H1 (cell line): ENCODE results near the gene NAE1. TPM values are rescaled to one million over a fixed set of nuclear protein-coding genes. Genes with fewer than 3 reads are reported as not detected.

Experiments used
- CTCF ChIA-PET: fragments of 300-600 bp; sonication (Branson Sonifier 250); formaldehyde crosslinking; loops from one replicate; lab custom pipeline; 2021; ENCODE audit not compliant: partially characterized antibody; lab: Charles Lee
- POLR2A ChIA-PET: fragments of 300-600 bp; sonication (Branson Sonifier 250); formaldehyde crosslinking; loops from one replicate; lab custom pipeline; 2021; ENCODE audit warnings: inconsistent platforms; ENCODE audit not compliant: partially characterized antibody; lab: Charles Lee
- DNase-seq, 2 experiments: peaks; one replicate each; pipeline versions ENCODE4 v3.0.0 to v3.0.0-alpha.2; 2010 to 2022; ENCODE audit warnings: low spot score in 2 of 2, low read depth in 1 of 2, mixed read lengths in 1 of 2
- FAIRE-seq: peaks from 2 replicates; lab custom pipeline; 2011; peaks lifted over from hg19 to GRCh38; lab: Jason Lieb, UNC
- H2AFZ ChIP-seq: 2 replicates; pipeline ENCODE4 v1.8.1; 2012; ENCODE audit warnings: low read length, inconsistent platforms
- H2AK5ac ChIP-seq: 2 replicates; pipeline ENCODE4 v1.6.1; 2013; ENCODE audit warnings: low read depth, low read length
- H2BK120ac ChIP-seq: replicated peaks from 2 replicates; pipeline ENCODE3; 2013; ENCODE audit warnings: low read depth, low read length, inconsistent platforms
- H2BK12ac ChIP-seq: 2 replicates; pipeline ENCODE4 v1.6.1; 2013; ENCODE audit warnings: low read depth, low read length
- H2BK15ac ChIP-seq: 2 replicates; pipeline ENCODE4 v1.6.1; 2013; ENCODE audit warnings: low read length
- H2BK20ac ChIP-seq: 2 replicates; pipeline ENCODE4 v1.6.1; 2013; ENCODE audit warnings: low read length
- H2BK5ac ChIP-seq: 2 replicates; pipeline ENCODE4 v1.6.1; 2013; ENCODE audit warnings: low read depth, low read length
- H3K14ac ChIP-seq: 2 replicates; pipeline ENCODE4 v1.6.1; 2013; ENCODE audit warnings: inconsistent platforms; ENCODE audit not compliant: insufficient read length
- H3K18ac ChIP-seq: 2 replicates; pipeline ENCODE4 v1.6.1; 2013; ENCODE audit warnings: low read length; ENCODE audit errors: extremely low read depth
- H3K23ac ChIP-seq: 2 replicates; pipeline ENCODE4 v1.6.1; 2013; ENCODE audit warnings: inconsistent platforms; ENCODE audit not compliant: insufficient read length
- H3K23me2 ChIP-seq: 2 replicates; pipeline ENCODE4 v1.6.1; 2013; ENCODE audit warnings: low read depth, low read length
- H3K27ac ChIP-seq: 2 replicates; pipeline ENCODE4 v1.6.1; 2011; ENCODE audit warnings: low read depth, low read length, inconsistent platforms
- H3K27me3 ChIP-seq, 4 experiments: replicated peaks in 1 of 4; 1 replicate in 1 of 4; 2 replicates in 3 of 4; pipeline versions ENCODE4 v1.6.1 to v1.8.1; 2011 to 2013; ENCODE audit warnings: low read length in 3 of 4, mild to moderate bottlenecking in 3 of 4, inconsistent platforms in 2 of 4, mixed read lengths in 2 of 4, moderate library complexity in 1 of 4; ENCODE audit not compliant: control insufficient read depth in 3 of 4, insufficient read depth in 3 of 4; ENCODE audit errors: extremely low read depth in 1 of 4
- H3K36me3 ChIP-seq, 4 experiments: 2 replicates each; pipeline versions ENCODE4 v1.6.1 to v1.8.1; 2011 to 2013; ENCODE audit warnings: mild to moderate bottlenecking in 4 of 4, low read length in 3 of 4, moderate library complexity in 2 of 4, control low read depth in 1 of 4, inconsistent platforms in 1 of 4; ENCODE audit not compliant: insufficient read depth in 4 of 4, control insufficient read depth in 2 of 4
- H3K4ac ChIP-seq: replicated peaks from 2 replicates; pipeline ENCODE3; 2013; ENCODE audit warnings: low read length, low read depth, mixed read lengths, inconsistent platforms; ENCODE audit not compliant: insufficient read length
- H3K4me1 ChIP-seq, 4 experiments: replicated peaks in 1 of 4; 1 replicate in 1 of 4; 2 replicates in 3 of 4; pipeline versions ENCODE4 v1.6.1 to v1.8.1; 2011 to 2013; ENCODE audit warnings: low read length in 3 of 4, inconsistent platforms in 2 of 4, mixed read lengths in 1 of 4; ENCODE audit not compliant: insufficient read depth in 4 of 4, control insufficient read depth in 3 of 4
- H3K4me2 ChIP-seq, 2 experiments: 2 replicates each; pipeline versions ENCODE4 v1.6.1 to v1.8.1; 2011 to 2013; ENCODE audit warnings: low read depth in 2 of 2, low read length in 2 of 2, control low read depth in 1 of 2, inconsistent platforms in 1 of 2, mild to moderate bottlenecking in 1 of 2; ENCODE audit not compliant: insufficient read depth in 1 of 2
- H3K4me3 ChIP-seq, 4 experiments: fragments of 200-600, 300-600 bp in 1 of 4; sonication (generic), shearing (Covaris generic), sonication (Bioruptor Twin) in 1 of 4; 2 replicates each; pipeline versions ENCODE4 v1.5.1 to v1.8.1; 2011 to 2016; ENCODE audit warnings: low read length in 4 of 4, low read depth in 3 of 4, control low read depth in 2 of 4, inconsistent platforms in 2 of 4, mild to moderate bottlenecking in 2 of 4, mixed read lengths in 1 of 4, moderate library complexity in 1 of 4; ENCODE audit not compliant: insufficient read depth in 2 of 4; ENCODE audit errors: extremely low read depth in 1 of 4
- H3K56ac ChIP-seq: replicated peaks from 2 replicates; pipeline ENCODE3; 2013; ENCODE audit warnings: low read depth, mild to moderate bottlenecking, mixed read lengths, low read length, inconsistent platforms; ENCODE audit not compliant: insufficient read length
- H3K79me1 ChIP-seq: 2 replicates; pipeline ENCODE4 v1.6.1; 2013; ENCODE audit warnings: low read depth, low read length, control low read depth
- H3K79me2 ChIP-seq, 2 experiments: 2 replicates each; pipeline versions ENCODE4 v1.6.1 to v1.8.1; 2012 to 2013; ENCODE audit warnings: low read length in 2 of 2, mild to moderate bottlenecking in 2 of 2, inconsistent platforms in 1 of 2; ENCODE audit not compliant: insufficient read depth in 2 of 2, control insufficient read depth in 1 of 2
- H3K9ac ChIP-seq, 4 experiments: replicated peaks in 1 of 4; 1 replicate in 1 of 4; 2 replicates in 3 of 4; pipeline versions ENCODE4 v1.6.1 to v1.8.1; 2011 to 2013; ENCODE audit warnings: low read depth in 3 of 4, low read length in 3 of 4, control low read depth in 2 of 4, mild to moderate bottlenecking in 2 of 4, moderate library complexity in 2 of 4, inconsistent platforms in 1 of 4; ENCODE audit errors: extremely low read depth in 1 of 4
- H3K9me3 ChIP-seq, 2 experiments: 2 replicates each; pipeline versions ENCODE4 v1.6.1 to v1.8.1; 2012 to 2013; ENCODE audit warnings: mild to moderate bottlenecking in 2 of 2, moderate library complexity in 2 of 2, control low read depth in 1 of 2, inconsistent platforms in 1 of 2, low read depth in 1 of 2, low read length in 1 of 2, mixed read lengths in 1 of 2; ENCODE audit not compliant: insufficient read depth in 2 of 2
- H4K20me1 ChIP-seq, 2 experiments: replicated peaks in 1 of 2; 2 replicates each; pipeline versions ENCODE3 to v1.8.1; 2011 to 2013; ENCODE audit warnings: inconsistent platforms in 2 of 2, low read length in 2 of 2, mild to moderate bottlenecking in 1 of 2; ENCODE audit not compliant: insufficient read depth in 2 of 2, control insufficient read depth in 1 of 2
- H4K5ac ChIP-seq: 2 replicates; pipeline ENCODE4 v1.6.1; 2013; ENCODE audit warnings: low read length, low read depth, mixed read lengths, inconsistent platforms; ENCODE audit not compliant: insufficient read length
- H4K8ac ChIP-seq: 2 replicates; pipeline ENCODE4 v1.8.0; 2013; ENCODE audit warnings: mild to moderate bottlenecking, moderate library complexity, low read length, inconsistent platforms; ENCODE audit not compliant: insufficient read depth; ENCODE audit errors: extremely low read depth
- H4K91ac ChIP-seq: replicated peaks from 2 replicates; pipeline ENCODE3; 2013; ENCODE audit warnings: low read length, mixed read lengths, inconsistent platforms; ENCODE audit not compliant: insufficient read length
- BACH1 ChIP-seq: IDR thresholded peaks from 2 replicates; pipeline ENCODE4 v1.6.1; 2012; ENCODE audit warnings: low read length, improper control_type of control experiment
- CTBP2 ChIP-seq: IDR thresholded peaks from 2 replicates; pipeline ENCODE4 v1.7.0; 2011; ENCODE audit warnings: borderline replicate concordance, mild to moderate bottlenecking, moderate library complexity, mixed read lengths, low read length; ENCODE audit not compliant: insufficient read depth, insufficient read length
- POLR2AphosphoS5 ChIP-seq: IDR thresholded peaks from 2 replicates; pipeline ENCODE4 v1.6.1; 2011; ENCODE audit warnings: low read depth, low read length
- POU5F1 ChIP-seq: IDR thresholded peaks from 2 replicates; pipeline ENCODE4 v1.6.1; 2011; ENCODE audit warnings: low read depth, mild to moderate bottlenecking, low read length, moderate library complexity
- RAD21 ChIP-seq, 2 experiments: IDR thresholded peaks in 1 of 2; conservative IDR thresholded peaks in 1 of 2; 2 replicates each; pipeline ENCODE4 v1.6.1; 2011; ENCODE audit warnings: low read depth in 2 of 2, low read length in 2 of 2, improper control_type of control experiment in 1 of 2, inconsistent platforms in 1 of 2, mild to moderate bottlenecking in 1 of 2, moderate library complexity in 1 of 2
- SIX5 ChIP-seq: IDR thresholded peaks from 2 replicates; pipeline ENCODE4 v1.6.1; 2011; ENCODE audit warnings: mild to moderate bottlenecking, low read depth, low read length
- TBP ChIP-seq: IDR thresholded peaks from 2 replicates; pipeline ENCODE4 v1.6.1; 2011; ENCODE audit warnings: low read depth, low read length, improper control_type of control experiment
- TCF12 ChIP-seq: IDR thresholded peaks from 2 replicates; pipeline ENCODE4 v1.6.1; 2011; ENCODE audit warnings: low read depth, mild to moderate bottlenecking, low read length
- WGBS, 2 experiments: shearing (Covaris generic) in 1 of 2; methylation state at CpG; one replicate each; pipeline versions ENCODE4 v1.1.6 to v1.1.7; 2013 to 2015; ENCODE audit warnings: low lambda C conversion rate in 2 of 2, mixed read lengths in 2 of 2, inconsistent platforms in 1 of 2, low coverage in 1 of 2, missing lambda C conversion rate in 1 of 2; ENCODE audit not compliant: insufficient replicate concordance in 2 of 2, insufficient coverage in 1 of 2, insufficient read length in 1 of 2; ENCODE audit errors: extremely low coverage in 1 of 2, missing lambda C conversion rate in 1 of 2; 5-methylcytosine and 5-hydroxymethylcytosine counted together
- polyA plus RNA-seq, 7 experiments: library from polyadenylated mRNA; depleted of rRNA in 3 of 7; stranded (reverse) in 5 of 7; unstranded in 2 of 7; fragments of >200 nt in 5 of 7; fragments of 200-250 nt in 2 of 7; gene quantifications; 1 replicate in 5 of 7; 2 replicates in 1 of 7; 4 replicates in 1 of 7; pipeline versions ENCODE4 v1.2.1 to v1.2.3, GENCODE V29; 2011 to 2013; ENCODE audit warnings: missing spikeins in 2 of 7, mixed read lengths in 2 of 7
- total RNA-seq: library from RNA; stranded (reverse); fragmentation: NEBNext Ultra II Directional; extraction: Animal tissue kit (Norgen Biotek cat#: 25700); gene quantifications from 2 replicates; pipeline ENCODE4 v1.2.1, GENCODE V29; 2021
- TF ChIP-seq, protein P1 (sequence below), 3 experiments: IDR thresholded peaks; 1 replicate in 2 of 3; 2 replicates in 1 of 3; pipeline versions ENCODE4 v1.5.1 to v1.6.1; 2011; ENCODE audit warnings: low read length in 3 of 3, mild to moderate bottlenecking in 3 of 3, inconsistent platforms in 2 of 3, low read depth in 1 of 3, moderate library complexity in 1 of 3; ENCODE audit not compliant: insufficient read depth in 1 of 3; ENCODE audit errors: control extremely low read depth in 1 of 3

Gene NAE1
- total and polyA plus RNA-seq, 2 of the 8 experiments (the other 6 are each of a cell fraction or from before 2014, with no cell fraction given) = 66.6 to 155 TPM

DNA sequence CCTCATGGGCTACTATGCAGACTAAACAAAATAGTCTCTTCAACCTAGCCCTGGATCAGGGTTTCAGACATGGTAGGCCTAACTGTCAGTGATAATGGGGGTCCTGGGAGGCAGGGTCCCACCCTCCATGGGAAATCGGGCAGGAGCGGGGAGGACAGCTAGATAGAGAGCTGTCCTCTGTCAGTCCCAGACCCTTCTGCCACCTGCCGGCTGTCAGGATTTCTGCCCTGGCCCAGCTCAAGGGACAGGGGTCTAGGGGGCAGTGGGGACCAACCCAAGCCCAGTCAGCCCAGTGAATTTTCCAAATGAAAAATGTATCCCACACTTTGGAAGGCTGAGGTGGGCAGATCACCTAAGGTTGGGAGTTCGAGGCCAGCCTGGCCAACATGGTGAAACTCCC is 18.8 kb upstream of the NAE1 start:
- Histone ChIP-seq H4K5ac (no peak overlapping the region), H3K79me1 (no peaks in the 10 kb centered on the region), H3K4me1 (peaks cover 0 to 2% (median 0%) of the 10 kb centered on the region in 4 experiments; a peak in 2 of 7 replicates), H2BK12ac (no peak overlapping the region), H3K4ac (no peak overlapping the region), H3K36me3 (no peaks in the 10 kb centered on the region), H3K18ac (no peak overlapping the region), H2AFZ (no peak overlapping the region), H3K23ac (no peak overlapping the region), H3K4me3 (no peak overlapping the region), H2AK5ac (no peak overlapping the region), H3K14ac (no peak overlapping the region), H4K91ac (no peak overlapping the region), H2BK5ac (no peak overlapping the region), H2BK20ac (no peak overlapping the region), H3K9ac (no peak overlapping the region), H2BK120ac (no peak overlapping the region), H3K9me3 (no peaks in the 10 kb centered on the region), H4K8ac (no peak overlapping the region), H2BK15ac (no peak overlapping the region), H3K79me2 (no peaks in the 10 kb centered on the region), H3K23me2 (peaks cover 5% of the 10 kb centered on the region), H3K27me3 (peaks cover 13 to 26% (median 19%) of the 10 kb centered on the region in 4 experiments), H3K27ac (no peak overlapping the region), H3K56ac (no peak overlapping the region), H4K20me1 (peaks cover 0 to 3% of the 10 kb centered on the region in 2 experiments), H3K4me2 (no peak overlapping the region)
- FAIRE-seq (no peak), DNase-seq (no peak)
- CTCF ChIA-PET = interaction anchor here (0.5 to 13.4 kb wide), 17 partner anchors 8 to 457 kb away, joined by 3 to 162 read pairs (median 4); partner anchors contain the start of gene NAE1
- TF ChIP-seq, protein P1, sequence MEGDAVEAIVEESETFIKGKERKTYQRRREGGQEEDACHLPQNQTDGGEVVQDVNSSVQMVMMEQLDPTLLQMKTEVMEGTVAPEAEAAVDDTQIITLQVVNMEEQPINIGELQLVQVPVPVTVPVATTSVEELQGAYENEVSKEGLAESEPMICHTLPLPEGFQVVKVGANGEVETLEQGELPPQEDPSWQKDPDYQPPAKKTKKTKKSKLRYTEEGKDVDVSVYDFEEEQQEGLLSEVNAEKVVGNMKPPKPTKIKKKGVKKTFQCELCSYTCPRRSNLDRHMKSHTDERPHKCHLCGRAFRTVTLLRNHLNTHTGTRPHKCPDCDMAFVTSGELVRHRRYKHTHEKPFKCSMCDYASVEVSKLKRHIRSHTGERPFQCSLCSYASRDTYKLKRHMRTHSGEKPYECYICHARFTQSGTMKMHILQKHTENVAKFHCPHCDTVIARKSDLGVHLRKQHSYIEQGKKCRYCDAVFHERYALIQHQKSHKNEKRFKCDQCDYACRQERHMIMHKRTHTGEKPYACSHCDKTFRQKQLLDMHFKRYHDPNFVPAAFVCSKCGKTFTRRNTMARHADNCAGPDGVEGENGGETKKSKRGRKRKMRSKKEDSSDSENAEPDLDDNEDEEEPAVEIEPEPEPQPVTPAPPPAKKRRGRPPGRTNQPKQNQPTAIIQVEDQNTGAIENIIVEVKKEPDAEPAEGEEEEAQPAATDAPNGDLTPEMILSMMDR (IDR thresholded peaks at IDR 0.05; ENCODE audit: control extremely low read depth in 1 of 3, insufficient read depth in 1 of 3, low read depth in 1 of 3, low read length in 3 of 3) = peak; percentile 28 to 32 (median 30); a peak in 3 of 4 replicates
- no peak for TF ChIP-seq SIX5
- no peak for TF ChIP-seq POLR2AphosphoS5
- TF ChIP-seq TCF12 = no peak
- no peak for TF ChIP-seq BACH1
- no peak for TF ChIP-seq CTBP2
- no peak for TF ChIP-seq TBP
- peak; percentile 5 to 45; a peak in 3 of 4 replicates for TF ChIP-seq RAD21 (IDR thresholded peaks at IDR 0.05 in 1 of 2, conservative IDR thresholded peaks at IDR 0.05 in 1 of 2; ENCODE audit: low read depth in 2 of 2, low read length in 2 of 2)
- TF ChIP-seq POU5F1 = no peak
- WGBS, 2 experiments = 90% methylated on average over 4 of the region's 4 CpGs; no CpG with 5 or more reads in 1 of the 2 experiments
- POLR2A ChIA-PET = interaction anchor here (0.5 to 2.0 kb wide), 3 partner anchors 10 to 21 kb away, joined by 3 to 6 read pairs (median 4); no protein-coding TSS in a partner anchor
